Progenitor cell of endocrine pancreas (in vitro differentiated cells): Measurements from ENCODE around the gene TBP. TPM values are rescaled to one million over a fixed set of nuclear protein-coding genes. Genes with fewer than 3 reads are reported as not detected.

Experiments used
- total RNA-seq: library from RNA; stranded (reverse); gene quantifications from 2 replicates; pipeline ENCODE4 v1.2.1, GENCODE V29; 2021

The TBP gene
- total RNA-seq, 1 donor from 2014 or later = 20.3 TPM

Other genes with a start within 250 kb of the TBP start
- gene FAM120B, start 247.6 kb upstream of the TBP start, total RNA-seq = 46.2 and 49.3 TPM in 2 replicates
- 154 and 162 TPM in 2 replicates for gene PSMB1, start 1.1 kb upstream of the TBP start, total RNA-seq
- 60.8 and 63.2 TPM in 2 replicates for gene PDCD2, start 30.3 kb downstream of the TBP start, total RNA-seq